Femur (tissue), 1 donor: Measurements from ENCODE around the gene KCNK5.
A peak's percentile ranks its signal among the peaks of the same experiment; 100 is the strongest.

Experiments used
- DNase-seq: peaks from one replicate; pipeline ENCODE4 v3.0.0-alpha.2; 2017

KCNK5 gene

DNA sequence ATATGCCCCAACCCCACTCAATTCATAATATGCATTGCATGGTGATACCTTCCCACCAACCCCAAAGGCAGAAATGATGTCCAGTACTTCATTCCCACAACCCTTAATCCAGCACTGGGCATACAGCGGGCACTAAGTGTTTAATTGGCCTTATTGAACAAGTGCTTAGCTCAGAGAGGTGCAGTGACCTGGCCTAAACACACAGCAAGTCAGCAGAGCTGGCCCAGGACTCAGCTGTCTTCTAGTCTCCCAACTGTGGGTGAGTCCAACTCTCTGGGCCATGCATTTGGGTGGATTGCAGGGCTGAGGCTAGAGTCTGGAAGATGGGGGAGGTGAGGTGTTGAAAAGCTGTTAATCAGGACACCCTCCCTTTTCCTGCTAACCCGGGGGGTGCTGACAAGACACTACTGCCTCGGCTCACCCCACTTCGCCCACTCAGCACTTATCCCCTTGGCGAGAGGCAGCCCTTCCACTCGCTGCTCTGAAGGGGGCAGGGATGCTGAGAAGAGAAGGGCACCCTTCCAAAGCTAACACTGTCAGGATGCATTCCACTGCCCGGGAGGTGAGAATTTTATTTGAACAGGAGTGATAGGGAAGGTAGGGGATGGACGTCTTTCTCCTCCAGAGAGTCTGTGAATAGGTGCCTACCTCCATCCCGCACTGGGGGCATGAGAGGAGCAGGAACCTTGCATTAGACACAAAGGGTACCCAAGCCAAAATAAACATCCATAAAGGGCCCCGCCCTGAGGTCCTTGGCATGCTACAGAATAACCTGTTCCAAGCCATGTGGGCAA lies 14.2 kb downstream of the KCNK5 start:
- no peak for DNase-seq

DNA sequence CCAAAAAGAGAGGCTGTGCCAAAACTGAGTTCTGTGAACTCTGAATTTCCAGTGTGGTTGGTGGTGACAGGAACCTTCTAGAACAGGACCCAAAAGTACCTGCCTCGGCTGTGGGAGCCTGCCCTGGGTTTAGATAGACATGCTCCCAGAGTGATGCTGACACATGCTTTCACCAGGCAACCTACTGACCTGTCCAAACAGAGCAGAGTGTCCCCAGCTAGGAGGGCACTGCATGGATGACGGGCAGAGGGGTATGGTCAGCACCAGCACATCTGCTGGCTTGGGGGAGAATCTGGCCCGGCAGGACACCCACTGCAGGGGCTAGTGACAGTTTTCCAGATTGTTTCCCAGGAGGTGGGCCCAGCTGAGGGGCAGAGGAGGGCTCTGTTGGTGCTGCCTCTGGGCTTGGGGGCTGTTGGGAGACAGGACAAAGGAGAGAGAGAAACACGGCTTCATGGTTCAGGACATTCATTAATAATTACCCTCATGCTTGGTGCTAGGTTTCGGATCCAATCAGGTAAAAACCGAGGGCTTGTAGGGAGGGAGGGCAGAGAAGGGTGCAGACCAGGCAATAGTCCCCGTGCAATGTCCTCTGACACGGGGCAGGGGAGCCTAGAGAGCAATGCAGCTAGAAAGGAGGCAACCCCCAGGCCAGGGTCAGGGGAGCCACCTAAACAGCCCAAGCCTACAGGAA lies 15.0 kb downstream of the KCNK5 start:
- DNase-seq = no peak

DNA sequence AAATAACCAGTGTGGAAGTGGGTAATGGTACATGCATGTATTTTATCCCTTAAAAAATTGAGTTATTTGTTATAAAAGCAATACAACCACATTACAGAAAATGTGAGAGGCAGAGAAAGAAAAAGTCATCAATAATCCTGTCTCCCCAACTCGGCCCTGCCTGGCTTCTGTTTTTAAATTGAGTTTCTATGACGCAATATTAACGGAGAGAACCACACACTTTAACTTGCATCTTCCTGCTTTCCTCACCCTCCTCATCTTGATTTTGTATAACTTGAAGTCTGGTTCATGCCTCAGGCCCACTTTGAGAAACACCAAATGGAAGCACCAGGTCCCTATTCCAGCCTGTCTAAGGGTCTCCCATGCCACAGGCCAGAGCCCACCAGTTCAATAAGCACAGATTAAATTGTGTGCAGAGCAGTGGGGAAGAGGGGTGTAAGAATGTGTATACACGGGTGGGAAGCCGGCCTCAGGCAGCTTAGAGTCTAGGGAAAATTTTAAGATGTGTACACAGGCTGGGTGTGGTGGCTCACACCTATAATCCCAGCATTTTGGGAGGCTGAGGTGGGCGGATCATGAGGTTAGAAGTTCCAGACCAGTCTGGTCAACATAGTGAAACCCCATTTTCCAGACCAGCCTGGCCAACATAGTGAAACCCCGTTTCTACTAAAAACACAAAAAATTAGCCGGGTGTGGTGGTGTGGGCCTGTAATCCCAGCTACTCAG lies 15.9 kb downstream of the KCNK5 start:
- DNase-seq = no peak

GRCh38 chr6:39211183-39211582 lies 18.1 kb downstream of the KCNK5 start:
- no peak for DNase-seq

- DNase-seq = no peak
Measured at GRCh38 chr6:39210450-39210849, 18.8 kb downstream of the KCNK5 start.

GRCh38 chr6:39209911-39210310 lies 19.4 kb downstream of the KCNK5 start:
- DNase-seq = no peak

DNA sequence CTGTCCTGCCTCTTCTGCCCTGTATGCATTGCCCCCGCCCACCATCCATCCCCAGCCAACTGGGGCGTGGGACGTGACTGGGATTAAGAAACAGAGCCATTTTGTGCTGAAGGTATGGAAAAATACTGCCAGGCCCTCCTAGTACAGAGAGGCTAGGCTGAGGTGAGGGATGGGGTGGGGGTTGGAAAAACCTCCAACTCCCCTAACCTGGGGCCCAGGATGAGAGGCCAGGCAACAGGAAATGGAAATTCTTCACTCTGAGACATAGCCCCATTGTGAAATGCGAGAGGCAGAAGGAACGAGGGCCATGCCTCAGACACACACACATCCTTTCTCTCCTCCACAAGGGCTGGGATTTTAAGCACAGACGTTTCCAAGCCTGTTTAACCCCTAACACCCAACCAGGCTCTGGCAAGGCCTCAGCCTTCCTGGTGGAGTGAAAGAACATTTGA lies 19.9 kb downstream of the KCNK5 start:
- DNase-seq = peak; percentile 42

DNA sequence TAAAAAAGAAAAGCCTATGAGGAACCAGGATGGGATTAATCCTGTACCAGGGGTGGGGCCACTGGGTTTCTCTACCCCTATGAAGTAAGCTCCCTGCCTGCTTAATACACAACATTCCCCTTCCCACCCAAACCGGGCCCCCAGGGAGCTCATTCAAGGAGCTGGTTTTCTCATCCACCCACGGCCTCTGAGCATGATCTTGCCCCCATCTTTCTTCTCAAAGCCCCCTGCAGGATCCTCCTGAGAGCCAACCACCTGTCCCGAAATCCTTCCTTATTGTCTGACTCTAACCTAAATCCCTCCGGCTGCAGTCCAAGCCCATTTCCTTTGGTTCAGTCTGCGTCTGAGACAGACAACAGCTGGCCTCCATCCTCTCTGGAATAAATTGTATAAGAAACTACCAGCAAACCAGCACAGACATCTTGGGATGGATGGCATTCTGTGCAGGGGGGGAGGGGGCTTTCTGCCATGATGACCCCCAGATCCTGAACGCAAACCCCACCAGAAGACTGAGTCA lies 21.0 kb downstream of the KCNK5 start:
- DNase-seq = no peak

DNA sequence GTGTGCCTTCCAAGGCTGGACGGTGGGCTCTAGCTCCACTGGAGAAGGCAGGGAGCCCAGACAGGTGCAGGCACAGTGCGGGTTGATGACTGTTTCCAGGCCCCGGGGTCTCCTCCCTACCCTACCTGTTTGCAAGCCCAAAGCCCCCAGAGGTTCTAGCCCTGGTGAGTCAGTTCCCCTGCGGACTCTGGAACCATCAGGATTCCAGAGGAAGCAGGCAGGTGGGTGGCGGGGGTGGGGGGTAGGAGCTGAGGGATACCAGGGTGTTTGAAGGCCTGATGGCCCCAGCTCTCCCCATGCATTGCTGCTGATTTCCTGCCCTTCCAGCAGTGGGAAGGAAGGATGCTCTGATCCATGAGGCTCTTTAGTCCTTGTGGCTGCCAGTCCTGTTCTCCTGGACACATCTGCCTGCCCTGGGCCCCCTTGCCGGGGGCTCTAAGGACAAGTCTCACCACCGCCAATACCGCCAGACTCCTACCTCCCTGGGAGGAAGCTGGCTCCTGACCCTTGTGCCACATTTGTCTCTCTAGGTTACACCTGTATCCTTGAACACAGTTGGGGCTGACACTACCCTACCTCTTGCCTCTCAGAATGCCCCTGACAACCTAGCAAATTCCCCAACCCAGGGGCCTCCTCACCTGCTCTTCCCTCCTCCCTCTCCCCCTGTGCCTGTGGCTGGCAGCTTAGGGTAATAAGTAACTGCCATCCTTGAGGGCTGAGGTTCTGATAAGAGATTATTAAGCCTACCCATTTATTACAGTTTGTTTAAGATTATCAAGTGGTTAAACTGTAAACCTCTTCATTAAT lies 21.7 kb downstream of the KCNK5 start:
- DNase-seq = no peak

GRCh38 chr6:39206250-39206721 lies 23.0 kb downstream of the KCNK5 start:
- DNase-seq = no peak

GRCh38 chr6:39204646-39205244 lies 24.5 kb downstream of the KCNK5 start:
- no peak for DNase-seq

- no peak for DNase-seq
Measured at GRCh38 chr6:39204160-39204495, 25.1 kb downstream of the KCNK5 start.

GRCh38 chr6:39203436-39204159 lies 25.7 kb downstream of the KCNK5 start:
- DNase-seq = no peak

- no peak for DNase-seq
Measured at GRCh38 chr6:39202166-39202565, 27.1 kb downstream of the KCNK5 start.

DNA sequence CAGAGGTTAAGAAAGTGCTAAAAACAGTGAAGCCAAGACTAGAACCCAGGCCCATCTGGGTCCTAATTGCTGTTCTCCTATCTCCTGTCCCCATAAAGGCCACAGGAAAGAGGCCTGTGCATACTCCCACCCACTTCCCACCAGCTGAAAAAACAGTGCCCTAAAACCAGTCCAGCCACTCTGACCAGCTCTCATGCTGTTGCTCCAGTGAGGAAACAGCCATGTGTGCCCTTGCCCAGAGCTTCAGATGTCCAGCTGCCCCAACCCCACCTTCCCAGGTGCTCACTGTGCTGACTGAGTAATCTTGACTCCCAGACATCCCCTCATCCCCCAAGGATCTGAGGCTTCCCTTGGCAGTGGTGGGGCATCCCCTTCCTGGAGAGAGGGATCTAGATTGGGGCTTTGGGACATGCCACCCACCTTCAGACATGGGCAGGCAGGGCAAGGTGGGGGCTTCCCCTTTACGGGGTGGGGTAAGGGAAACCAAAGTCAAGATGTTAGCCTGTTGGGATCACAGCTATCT lies 28.7 kb downstream of the KCNK5 start:
- DNase-seq = no peak

DNA sequence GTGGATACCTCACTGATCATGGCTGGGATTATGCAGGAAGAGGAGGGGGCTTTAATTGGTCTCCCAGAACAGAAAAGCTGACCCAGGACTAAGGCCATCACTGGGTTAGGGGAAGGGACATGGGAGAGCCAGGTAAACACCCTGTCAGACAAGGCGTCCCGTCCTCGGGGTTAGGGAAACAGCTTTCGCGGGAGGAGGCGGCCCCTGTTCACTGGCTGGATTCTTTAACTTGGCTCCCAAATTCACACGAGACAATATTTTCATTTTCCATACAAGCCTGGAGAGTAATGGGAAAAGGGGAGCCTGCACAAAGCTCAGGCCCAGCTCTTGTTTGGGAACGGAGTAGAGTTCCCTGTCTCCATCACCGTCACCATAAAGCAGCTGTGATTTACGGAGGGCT lies 29.3 kb downstream of the KCNK5 start:
- no peak for DNase-seq

- no peak for DNase-seq
Measured at GRCh38 chr6:39199231-39199940, 29.9 kb downstream of the KCNK5 start.

GRCh38 chr6:39198528-39198927 lies 30.7 kb downstream of the KCNK5 start:
- no peak for DNase-seq

GRCh38 chr6:39197922-39198500 lies 31.3 kb downstream of the KCNK5 start:
- no peak for DNase-seq

DNA sequence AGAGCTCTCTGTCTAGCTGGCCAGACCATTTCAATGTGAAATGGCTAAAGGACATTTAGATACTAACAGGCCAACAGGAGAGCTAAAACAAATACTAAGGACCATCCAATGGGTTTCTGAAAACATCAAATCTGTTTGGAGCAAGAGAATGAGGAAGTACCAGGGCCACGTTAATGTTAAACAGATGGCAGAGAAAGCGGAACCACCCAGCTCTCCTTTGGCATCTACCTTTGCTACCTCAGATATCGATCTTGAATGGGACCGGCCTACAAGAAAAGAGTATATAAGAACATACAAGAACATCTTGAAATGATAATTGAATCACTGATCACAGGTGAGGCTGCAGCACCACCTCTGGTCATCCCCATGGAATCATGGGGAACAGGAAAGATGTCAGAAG lies 31.8 kb downstream of the KCNK5 start:
- no peak for DNase-seq
